Activated CD8-positive, alpha-beta T cell treated with anti-CD3 and anti-CD28 coated beads for 36 hours (primary cell): ENCODE results near the gene ASB5. TPM values are rescaled to one million over a fixed set of nuclear protein-coding genes. Genes with fewer than 3 reads are reported as not detected.

Experiments used
- ATAC-seq: fragments of 200-7000 bp; cut with Tn5 transposase; one replicate; pipeline ENCODE4 v1.10.0; 2021; ENCODE audit warnings: mild to moderate bottlenecking, moderate library complexity
- CTCF ChIA-PET: fragments of 350-600 bp; sonication (Branson Sonifier 250); formaldehyde crosslinking; loops from one replicate; lab custom pipeline; 2021; ENCODE audit warnings: antibody characterized with exemption; lab: Charles Lee
- POLR2A ChIA-PET: fragments of 350-600 bp; sonication (Branson Sonifier 250); formaldehyde crosslinking; loops from one replicate; lab custom pipeline; 2021; ENCODE audit warnings: antibody characterized with exemption; lab: Charles Lee
- DNase-seq: peaks from one replicate; pipeline ENCODE4 v3.0.0-alpha.2; 2020
- H3K27ac Mint-ChIP-seq: one replicate; pipeline ENCODE4 v1.8.0; 2021; ENCODE audit warnings: mild to moderate bottlenecking, mixed read lengths
- H3K27me3 Mint-ChIP-seq: one replicate; pipeline ENCODE4 v1.8.0; 2021; ENCODE audit warnings: mixed read lengths
- H3K36me3 Mint-ChIP-seq: one replicate; pipeline ENCODE4 v1.8.0; 2021; ENCODE audit warnings: low read depth, mixed read lengths
- H3K4me1 Mint-ChIP-seq: one replicate; pipeline ENCODE4 v1.8.0; 2021; ENCODE audit warnings: low read depth, mixed read lengths
- H3K4me3 Mint-ChIP-seq: one replicate; pipeline ENCODE4 v1.8.0; 2021; ENCODE audit warnings: mild to moderate bottlenecking, moderate library complexity, mixed read lengths
- H3K9me3 Mint-ChIP-seq: one replicate; pipeline ENCODE4 v1.8.0; 2021; ENCODE audit warnings: mixed read lengths
- intact Hi-C: fragments of 100-400 bp; cut with micrococcal nuclease; formaldehyde crosslinking; loops from one replicate; pipeline ENCODE4 v1.10.0; 2022
- total RNA-seq, 2 experiments: library from RNA; stranded (reverse); gene quantifications; one replicate each; pipeline ENCODE4 v1.2.3, GENCODE V29; 2021
- TF ChIP-seq, protein P1 (sequence below): fragments of 200-600 bp; IDR thresholded peaks from one replicate; pipeline ENCODE4 v1.8.0; 2022; ENCODE audit warnings: antibody characterized with exemption, mild to moderate bottlenecking

ASB5 gene
- total RNA-seq, 2 experiments from 2014 or later = not detected

DNA sequence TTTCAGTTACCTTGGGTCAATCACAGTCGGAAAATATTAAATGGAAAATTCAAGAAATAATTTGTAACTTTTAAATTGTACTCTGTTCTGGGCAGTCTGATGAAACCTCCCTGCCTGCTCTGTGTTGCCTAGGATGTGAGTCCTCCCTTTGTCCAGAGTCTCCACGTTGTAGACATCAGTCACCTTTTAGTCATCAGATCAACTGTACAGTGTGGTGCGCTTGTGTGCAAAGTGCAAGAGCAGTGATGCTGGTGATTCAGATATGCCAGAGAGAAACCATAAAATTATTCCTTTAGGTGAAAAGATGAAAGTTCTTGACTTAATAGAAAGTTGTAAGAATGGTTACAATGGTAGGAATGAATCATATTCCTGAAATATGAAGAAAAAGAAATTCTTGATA lies 75.1 kb downstream of the ASB5 start:
- intact Hi-C loops = no loop called here
- peak; percentile 75 for ATAC-seq
- Mint-ChIP-seq H3K9me3 (no peaks in the 10 kb centered on the region), H3K27ac (peak overlapping the region; percentile 26), H3K27me3 (peaks cover 45% of the 10 kb centered on the region), H3K4me3 (no peak overlapping the region), H3K4me1 (peaks cover 29% of the 10 kb centered on the region), H3K36me3 (peaks cover 3% of the 10 kb centered on the region)
- TF ChIP-seq, protein P1, sequence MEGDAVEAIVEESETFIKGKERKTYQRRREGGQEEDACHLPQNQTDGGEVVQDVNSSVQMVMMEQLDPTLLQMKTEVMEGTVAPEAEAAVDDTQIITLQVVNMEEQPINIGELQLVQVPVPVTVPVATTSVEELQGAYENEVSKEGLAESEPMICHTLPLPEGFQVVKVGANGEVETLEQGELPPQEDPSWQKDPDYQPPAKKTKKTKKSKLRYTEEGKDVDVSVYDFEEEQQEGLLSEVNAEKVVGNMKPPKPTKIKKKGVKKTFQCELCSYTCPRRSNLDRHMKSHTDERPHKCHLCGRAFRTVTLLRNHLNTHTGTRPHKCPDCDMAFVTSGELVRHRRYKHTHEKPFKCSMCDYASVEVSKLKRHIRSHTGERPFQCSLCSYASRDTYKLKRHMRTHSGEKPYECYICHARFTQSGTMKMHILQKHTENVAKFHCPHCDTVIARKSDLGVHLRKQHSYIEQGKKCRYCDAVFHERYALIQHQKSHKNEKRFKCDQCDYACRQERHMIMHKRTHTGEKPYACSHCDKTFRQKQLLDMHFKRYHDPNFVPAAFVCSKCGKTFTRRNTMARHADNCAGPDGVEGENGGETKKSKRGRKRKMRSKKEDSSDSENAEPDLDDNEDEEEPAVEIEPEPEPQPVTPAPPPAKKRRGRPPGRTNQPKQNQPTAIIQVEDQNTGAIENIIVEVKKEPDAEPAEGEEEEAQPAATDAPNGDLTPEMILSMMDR = no peak
- CTCF ChIA-PET = no interaction called here
- DNase-seq = peak; percentile 69
- POLR2A ChIA-PET = no interaction called here

DNA sequence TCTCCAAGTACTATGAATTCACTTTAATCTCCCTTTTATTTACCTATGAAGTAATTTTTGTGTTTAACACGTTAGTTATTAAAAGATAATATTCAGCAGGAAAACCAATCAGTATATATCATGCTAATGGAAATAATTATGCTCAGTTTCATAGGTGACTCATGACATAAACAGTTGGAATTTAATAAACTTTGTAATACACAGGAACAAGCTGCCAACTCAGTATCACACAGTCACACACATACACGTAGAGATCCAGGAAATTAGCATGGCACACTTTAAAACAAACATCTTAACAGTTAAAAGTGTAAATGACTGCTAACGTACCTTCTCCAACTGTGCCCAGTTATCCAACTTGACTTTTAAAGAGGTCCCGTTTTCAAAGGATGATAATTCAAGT lies 75.9 kb downstream of the ASB5 start:
- intact Hi-C loops = no loop called here
- TF ChIP-seq, protein P1 = no peak
- ATAC-seq = no peak
- no peaks in the 10 kb centered on the region for H3K9me3 Mint-ChIP-seq
- ChIA-PET CTCF (interaction anchor here (0.9 kb wide), 1 partner anchor 18 kb away, joined by 3 read pairs; no protein-coding TSS in a partner anchor), POLR2A (no interaction called here)
- peaks cover 43% of the 10 kb centered on the region for H3K27me3 Mint-ChIP-seq
- H3K36me3 Mint-ChIP-seq = peaks cover 3% of the 10 kb centered on the region
- H3K4me1 Mint-ChIP-seq = peaks cover 29% of the 10 kb centered on the region
- no peak overlapping the region for H3K4me3 Mint-ChIP-seq
- no peak overlapping the region for H3K27ac Mint-ChIP-seq
- no peak for DNase-seq

DNA sequence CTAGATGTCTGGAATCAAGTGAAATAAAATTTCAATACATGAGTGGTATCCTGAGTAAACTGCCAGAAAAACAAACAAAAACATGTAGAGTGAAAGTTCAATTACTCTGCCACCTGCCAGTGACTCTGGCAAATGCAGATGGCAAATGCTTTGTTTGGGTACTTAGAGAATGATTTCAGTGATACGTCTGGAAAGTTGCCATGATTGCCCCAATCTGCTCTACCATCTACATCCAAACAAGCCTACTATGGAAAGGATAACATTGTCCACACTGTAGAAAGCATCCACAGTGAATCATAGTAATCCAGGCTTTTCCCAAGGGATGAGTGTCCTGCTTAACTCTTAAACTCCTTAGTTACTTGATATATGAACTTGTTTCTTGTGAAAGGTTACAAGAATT lies 77.0 kb downstream of the ASB5 start:
- H3K4me1 Mint-ChIP-seq = peaks cover 29% of the 10 kb centered on the region
- POLR2A ChIA-PET = no interaction called here

DNA sequence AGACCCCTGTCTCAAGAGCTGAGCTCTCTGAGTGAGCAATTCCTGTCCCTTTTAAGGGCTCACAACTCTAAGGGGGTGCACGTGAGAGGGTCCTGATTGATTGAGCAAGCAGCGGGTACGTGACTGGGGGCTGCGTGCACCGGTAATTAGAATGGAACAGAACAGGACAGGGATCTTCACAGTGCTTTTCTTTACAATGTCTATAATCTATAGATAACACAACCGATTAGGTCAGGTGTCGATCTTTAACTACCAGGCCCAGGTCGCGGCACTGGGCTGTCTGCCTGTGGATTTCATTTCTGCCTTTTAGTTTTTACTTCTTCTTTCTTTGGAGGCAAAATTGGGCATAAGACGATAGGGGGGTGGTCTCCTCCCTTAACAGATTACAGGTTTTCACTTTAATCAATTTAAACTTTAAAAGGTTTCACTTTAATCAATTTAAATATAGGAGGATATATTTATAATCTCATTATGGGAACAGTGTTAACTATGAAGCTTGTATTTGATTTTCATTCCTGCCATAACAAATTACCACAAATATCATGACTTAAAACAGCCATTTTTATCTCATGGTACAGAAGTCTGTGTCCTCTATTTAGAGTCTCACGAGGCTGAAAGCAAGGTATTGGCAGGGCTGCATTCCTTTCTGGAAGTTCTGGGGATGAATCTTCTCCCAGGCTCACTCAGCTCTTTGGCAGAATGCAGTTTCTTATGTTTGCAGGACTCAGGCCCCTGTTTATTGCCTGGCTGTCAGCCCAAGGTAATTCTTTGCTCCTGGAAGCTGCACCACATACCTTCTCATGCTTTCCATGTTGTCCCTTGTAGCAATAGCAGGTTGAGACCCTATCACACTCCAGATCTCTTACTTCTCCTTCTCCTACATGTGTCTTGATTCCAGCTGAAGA lies 78.9 kb downstream of the ASB5 start:
- no peaks in the 10 kb centered on the region for H3K9me3 Mint-ChIP-seq
- H3K36me3 Mint-ChIP-seq = no peaks in the 10 kb centered on the region
- ChIA-PET POLR2A (no interaction called here), CTCF (no interaction called here)
- H3K4me3 Mint-ChIP-seq = no peak overlapping the region
- H3K4me1 Mint-ChIP-seq = peaks cover 19% of the 10 kb centered on the region
- intact Hi-C loops = no loop called here
- ATAC-seq = no peak
- H3K27me3 Mint-ChIP-seq = peaks cover 39% of the 10 kb centered on the region
- TF ChIP-seq, protein P1 = no peak
- no peak for DNase-seq
- H3K27ac Mint-ChIP-seq = no peak overlapping the region

More for the DNA sequence above, 77.0 kb downstream of the ASB5 start:
- Mint-ChIP-seq H3K4me3 (no peak overlapping the region), H3K27ac (no peak overlapping the region), H3K27me3 (peaks cover 38% of the 10 kb centered on the region), H3K9me3 (no peaks in the 10 kb centered on the region), H3K36me3 (peaks cover 3% of the 10 kb centered on the region)
- CTCF ChIA-PET = no interaction called here
- DNase-seq (no peak), ATAC-seq (no peak)
- intact Hi-C loops = no loop called here
- TF ChIP-seq, protein P1 = no peak

DNA sequence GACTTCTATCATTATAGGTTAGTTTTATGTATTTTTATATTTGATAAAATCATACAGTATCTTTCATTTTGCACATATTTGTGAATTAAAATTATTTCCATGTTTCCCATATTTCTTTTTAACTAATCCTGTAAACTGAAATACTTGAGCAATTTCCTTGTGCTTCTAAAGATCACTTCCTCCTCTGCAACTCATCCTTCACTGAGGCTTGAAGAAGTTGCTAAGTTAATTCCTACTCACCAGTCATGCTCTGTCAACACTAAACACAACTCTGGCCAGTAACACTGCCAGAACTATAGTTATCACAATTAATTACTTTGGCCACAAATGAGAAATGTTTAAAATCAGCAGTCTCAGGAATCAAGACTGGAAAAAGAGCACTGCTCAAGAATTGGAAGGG lies 80.4 kb downstream of the ASB5 start:
- Mint-ChIP-seq H3K36me3 (no peaks in the 10 kb centered on the region), H3K27me3 (peaks cover 47% of the 10 kb centered on the region), H3K4me1 (peaks cover 6% of the 10 kb centered on the region), H3K27ac (no peak overlapping the region), H3K9me3 (no peaks in the 10 kb centered on the region), H3K4me3 (no peak overlapping the region)
- no peak for DNase-seq
- CTCF ChIA-PET = no interaction called here
- no peak for ATAC-seq
- TF ChIP-seq, protein P1 = no peak
- intact Hi-C loops = no loop called here
- POLR2A ChIA-PET = no interaction called here
